ENCODE data around the gene BEST4.

DNA sequence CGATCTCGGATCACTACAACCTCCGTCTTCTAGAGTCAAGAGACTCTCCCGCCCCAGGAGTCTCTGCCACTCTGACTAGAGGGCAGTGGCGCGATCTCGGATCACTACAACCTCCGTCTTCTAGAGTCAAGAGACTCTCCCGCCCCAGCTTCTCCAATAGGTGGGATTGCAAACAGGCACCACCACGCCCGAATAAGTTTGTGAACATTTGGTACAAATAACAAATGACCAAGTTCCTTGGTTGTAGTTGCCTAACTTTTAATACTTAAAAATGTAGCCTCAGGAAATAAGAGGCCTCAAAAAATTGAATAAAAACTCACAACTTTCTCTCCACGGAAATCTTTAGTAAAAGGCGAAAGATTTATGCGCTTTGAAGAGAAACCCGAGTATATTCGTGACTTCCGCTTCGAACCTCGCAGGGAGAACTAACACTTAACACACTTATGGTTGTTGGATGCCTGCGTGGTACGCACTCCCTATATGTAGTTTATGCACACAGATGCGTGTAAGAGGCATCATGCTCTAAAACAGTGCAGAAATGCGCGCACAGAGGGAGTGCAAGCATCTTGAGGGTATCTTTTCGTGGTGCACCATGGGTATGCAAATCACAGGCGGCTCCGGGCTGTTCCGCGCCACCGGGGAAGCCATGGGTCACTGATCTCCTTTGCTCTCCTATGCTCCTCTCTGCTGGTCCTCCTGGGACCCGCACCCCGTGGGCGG, 31.8 kb upstream of the BEST4 start:
- TF ChIP-seq, protein P1, sequence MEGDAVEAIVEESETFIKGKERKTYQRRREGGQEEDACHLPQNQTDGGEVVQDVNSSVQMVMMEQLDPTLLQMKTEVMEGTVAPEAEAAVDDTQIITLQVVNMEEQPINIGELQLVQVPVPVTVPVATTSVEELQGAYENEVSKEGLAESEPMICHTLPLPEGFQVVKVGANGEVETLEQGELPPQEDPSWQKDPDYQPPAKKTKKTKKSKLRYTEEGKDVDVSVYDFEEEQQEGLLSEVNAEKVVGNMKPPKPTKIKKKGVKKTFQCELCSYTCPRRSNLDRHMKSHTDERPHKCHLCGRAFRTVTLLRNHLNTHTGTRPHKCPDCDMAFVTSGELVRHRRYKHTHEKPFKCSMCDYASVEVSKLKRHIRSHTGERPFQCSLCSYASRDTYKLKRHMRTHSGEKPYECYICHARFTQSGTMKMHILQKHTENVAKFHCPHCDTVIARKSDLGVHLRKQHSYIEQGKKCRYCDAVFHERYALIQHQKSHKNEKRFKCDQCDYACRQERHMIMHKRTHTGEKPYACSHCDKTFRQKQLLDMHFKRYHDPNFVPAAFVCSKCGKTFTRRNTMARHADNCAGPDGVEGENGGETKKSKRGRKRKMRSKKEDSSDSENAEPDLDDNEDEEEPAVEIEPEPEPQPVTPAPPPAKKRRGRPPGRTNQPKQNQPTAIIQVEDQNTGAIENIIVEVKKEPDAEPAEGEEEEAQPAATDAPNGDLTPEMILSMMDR (optimal IDR thresholded peaks at IDR 0.05 in 1 of 3, IDR thresholded peaks at IDR 0.05 in 1 of 3, conservative IDR thresholded peaks at IDR 0.05 in 1 of 3; ENCODE audit: extremely low read depth in 1 of 3, insufficient read depth in 2 of 3, low read length in 3 of 3) = peak in 1 of 3 experiments; percentile 7
- no peak for TF ChIP-seq EZH2 (IDR thresholded peaks at IDR 0.05; ENCODE audit: low read length)

All from keratinocyte (primary cell).